DND-41 (cell line): ENCODE results near the gene GRM4.

Source experiments
- ATAC-seq: fragments of 200-7000 bp; cut with Tn5 transposase; 3 replicates; pipeline ENCODE4 v1.9.1; 2021; ENCODE audit warnings: low read depth; ENCODE audit not compliant: insufficient read depth
- DNase-seq: peaks from one replicate; pipeline ENCODE4 v3.0.0-alpha.2; 2020
- H2AFZ ChIP-seq: 2 replicates; pipeline ENCODE4 v1.6.0; 2012; ENCODE audit warnings: low read depth, low read length
- H3K27ac ChIP-seq: 2 replicates; pipeline ENCODE4 v1.5.1; 2012; ENCODE audit warnings: low read length, inconsistent platforms
- H3K27me3 ChIP-seq: fragments of 200-600 bp; sonication (generic); 2 replicates; pipeline ENCODE4 v1.6.0; 2012; ENCODE audit warnings: low read length, mild to moderate bottlenecking, inconsistent platforms; ENCODE audit not compliant: insufficient read depth, poor library complexity
- H3K36me3 ChIP-seq: 2 replicates; pipeline ENCODE4 v1.5.1; 2012; ENCODE audit warnings: low read length, inconsistent platforms; ENCODE audit not compliant: insufficient read depth
- H3K4me1 ChIP-seq: 2 replicates; pipeline ENCODE4 v1.5.1; 2012; ENCODE audit warnings: mild to moderate bottlenecking, low read length; ENCODE audit not compliant: insufficient read depth
- H3K4me2 ChIP-seq: 2 replicates; pipeline ENCODE4 v1.6.0; 2012; ENCODE audit warnings: mild to moderate bottlenecking, moderate library complexity, low read length, inconsistent platforms; ENCODE audit not compliant: insufficient read depth
- H3K4me3 ChIP-seq, 2 experiments: fragments of 200-600 bp in 1 of 2; shearing (Covaris generic) in 1 of 2; 2 replicates each; pipeline ENCODE4 v1.5.1; 2012 to 2016; ENCODE audit warnings: inconsistent platforms in 2 of 2, low read length in 2 of 2, mild to moderate bottlenecking in 2 of 2, low read depth in 1 of 2, moderate library complexity in 1 of 2
- H3K79me2 ChIP-seq: 2 replicates; pipeline ENCODE4 v1.6.0; 2012; ENCODE audit warnings: low read length, inconsistent platforms; ENCODE audit not compliant: insufficient read depth
- H3K9ac ChIP-seq: 2 replicates; pipeline ENCODE4 v1.6.0; 2012; ENCODE audit warnings: low read depth, mild to moderate bottlenecking, inconsistent platforms, low read length, moderate library complexity
- H3K9me3 ChIP-seq: 2 replicates; pipeline ENCODE4 v1.5.1; 2012; ENCODE audit warnings: low read length, moderate library complexity, mild to moderate bottlenecking, inconsistent platforms; ENCODE audit not compliant: insufficient read depth, severe bottlenecking
- H4K20me1 ChIP-seq: 2 replicates; pipeline ENCODE4 v1.6.0; 2012; ENCODE audit warnings: low read length; ENCODE audit not compliant: insufficient read depth
- CTCF ChIP-seq: IDR thresholded peaks from 2 replicates; pipeline ENCODE4 v1.5.1; 2012; ENCODE audit warnings: borderline replicate concordance, low read length, moderate library complexity, mild to moderate bottlenecking; ENCODE audit not compliant: poor library complexity, severe bottlenecking; ENCODE audit errors: extremely low read depth
- EZH2 ChIP-seq: IDR thresholded peaks from 3 replicates; pipeline ENCODE4 v1.6.1; 2012; ENCODE audit warnings: borderline replicate concordance, low read depth, mild to moderate bottlenecking, moderate library complexity, low read length, inconsistent platforms; ENCODE audit not compliant: severe bottlenecking

The GRM4 gene

GRCh38 chr6:34095741-34096140 lies 50.1 kb downstream of the GRM4 start:
- TF ChIP-seq CTCF = no peak
- no peak for ATAC-seq
- no peak for DNase-seq
- Histone ChIP-seq H3K4me2 (no peak overlapping the region), H3K9me3 (no peaks in the 10 kb centered on the region), H3K4me3 (no peak overlapping the region), H3K9ac (no peak overlapping the region), H3K79me2 (no peaks in the 10 kb centered on the region), H4K20me1 (peaks cover 6% of the 10 kb centered on the region), H2AFZ (no peak overlapping the region), H3K27ac (no peak overlapping the region), H3K36me3 (no peaks in the 10 kb centered on the region), H3K27me3 (peaks cover 9% of the 10 kb centered on the region), H3K4me1 (no peaks in the 10 kb centered on the region)

DNA sequence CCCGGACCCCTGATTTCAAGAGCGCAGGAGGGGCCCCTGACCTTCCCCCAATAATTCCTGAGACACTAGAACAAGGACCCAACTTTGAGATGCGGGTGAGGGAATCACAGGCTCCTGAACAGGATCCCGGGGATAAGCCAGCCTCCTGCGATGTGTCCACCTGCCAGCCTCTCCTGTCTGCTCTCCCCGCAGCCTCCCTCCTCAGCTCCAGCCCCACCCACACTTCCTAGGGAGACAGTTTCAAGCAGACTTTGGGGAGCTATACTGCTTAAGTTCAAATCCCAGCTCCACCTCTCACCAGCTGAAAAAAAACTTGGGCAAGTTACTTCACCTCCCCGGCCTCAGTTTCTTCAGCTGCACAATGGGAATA lies 50.8 kb downstream of the GRM4 start:
- H3K9ac ChIP-seq = no peak overlapping the region
- peaks cover 6% of the 10 kb centered on the region for H4K20me1 ChIP-seq
- no peak overlapping the region for H2AFZ ChIP-seq
- H3K4me3 ChIP-seq = no peak overlapping the region
- no peak overlapping the region for H3K4me2 ChIP-seq
- H3K79me2 ChIP-seq = no peaks in the 10 kb centered on the region
- TF ChIP-seq CTCF (no peak), EZH2 (no peak)
- DNase-seq = no peak
- no peak for ATAC-seq
- peaks cover 9% of the 10 kb centered on the region for H3K27me3 ChIP-seq
- no peak overlapping the region for H3K27ac ChIP-seq
- no peaks in the 10 kb centered on the region for H3K9me3 ChIP-seq
- H3K4me1 ChIP-seq = no peaks in the 10 kb centered on the region
- no peaks in the 10 kb centered on the region for H3K36me3 ChIP-seq

GRCh38 chr6:34094474-34095135 lies 51.3 kb downstream of the GRM4 start:
- Histone ChIP-seq H3K79me2 (no peaks in the 10 kb centered on the region), H3K9me3 (no peaks in the 10 kb centered on the region), H2AFZ (no peak overlapping the region), H3K27ac (no peak overlapping the region), H4K20me1 (peaks cover 6% of the 10 kb centered on the region), H3K36me3 (no peaks in the 10 kb centered on the region), H3K4me2 (no peak overlapping the region), H3K4me3 (no peak overlapping the region), H3K9ac (no peak overlapping the region), H3K4me1 (no peaks in the 10 kb centered on the region), H3K27me3 (peaks cover 9% of the 10 kb centered on the region)
- TF ChIP-seq CTCF = no peak
- TF ChIP-seq EZH2 = no peak
- no peak for DNase-seq
- no peak for ATAC-seq
